MM.1S (cell line): ENCODE measurements around the gene SLC2A1.

Experiments
- DNase-seq: peaks from one replicate; pipeline ENCODE4 v3.0.0-alpha.2; 2015
- H2AFZ ChIP-seq: fragments of 300-600 bp; sonication (generic); 2 replicates; pipeline ENCODE4 v1.6.0; 2016; ENCODE audit warnings: antibody characterized with exemption, low read length
- H3F3A ChIP-seq: fragments of 300-600 bp; sonication (generic); 2 replicates; pipeline ENCODE4 v1.6.1; 2016; ENCODE audit warnings: mild to moderate bottlenecking, antibody characterized with exemption, low read length, moderate library complexity, mixed read lengths; ENCODE audit not compliant: insufficient read depth
- H3K27ac ChIP-seq: fragments of 300-600 bp; sonication (generic); 2 replicates; pipeline ENCODE4 v1.5.1; 2016; ENCODE audit warnings: mild to moderate bottlenecking, low read length
- H3K27me3 ChIP-seq: fragments of 300-600 bp; sonication (generic); replicated peaks from 2 replicates; pipeline ENCODE4 v1.6.0; 2016; ENCODE audit warnings: low read length; ENCODE audit not compliant: insufficient read depth
- H3K36me3 ChIP-seq: fragments of 300-600 bp; sonication (generic); replicated peaks from 2 replicates; pipeline ENCODE4 v1.6.1; 2016; ENCODE audit warnings: mild to moderate bottlenecking, low read length, mixed read lengths; ENCODE audit not compliant: insufficient read depth
- H3K4me1 ChIP-seq: fragments of 300-600 bp; sonication (generic); 2 replicates; pipeline ENCODE4 v1.6.1; 2016; ENCODE audit warnings: low read length, mixed read lengths
- H3K4me2 ChIP-seq: fragments of 300-600 bp; sonication (generic); 2 replicates; pipeline ENCODE4 v1.6.0; 2016; ENCODE audit warnings: low read depth, low read length
- H3K4me3 ChIP-seq: fragments of 300-600 bp; sonication (generic); 2 replicates; pipeline ENCODE4 v1.5.1; 2016; ENCODE audit warnings: low read length, mixed read lengths
- H3K79me2 ChIP-seq: fragments of 300-600 bp; sonication (generic); 2 replicates; pipeline ENCODE4 v1.6.1; 2016; ENCODE audit warnings: mixed run types, low read length, mixed read lengths
- H3K9ac ChIP-seq: fragments of 300-600 bp; sonication (generic); 2 replicates; pipeline ENCODE4 v1.6.1; 2016; ENCODE audit warnings: low read length, mixed read lengths
- H3K9me2 ChIP-seq: fragments of 300-600 bp; sonication (generic); replicated peaks from 2 replicates; pipeline ENCODE4 v1.6.1; 2016; ENCODE audit warnings: mild to moderate bottlenecking, low read length, mixed read lengths; ENCODE audit not compliant: insufficient read depth
- H3K9me3 ChIP-seq: fragments of 300-600 bp; sonication (generic); replicated peaks from 2 replicates; pipeline ENCODE4 v1.6.1; 2016; ENCODE audit warnings: mild to moderate bottlenecking, low read length, mixed read lengths; ENCODE audit not compliant: insufficient read depth
- H4K20me1 ChIP-seq: fragments of 300-600 bp; sonication (generic); 2 replicates; pipeline ENCODE4 v1.6.1; 2016; ENCODE audit warnings: mild to moderate bottlenecking, low read length, moderate library complexity, mixed read lengths; ENCODE audit not compliant: insufficient read depth
- CTCF ChIP-seq: fragments of 300-600 bp; sonication (generic); IDR thresholded peaks from 2 replicates; pipeline ENCODE4 v1.5.1; 2016; ENCODE audit warnings: antibody characterized with exemption, low read length, mixed read lengths
- EZH2 ChIP-seq: fragments of 300-600 bp; sonication (generic); optimal IDR thresholded peaks from 2 replicates; pipeline ENCODE3; 2017; ENCODE audit warnings: low read depth, mild to moderate bottlenecking, antibody characterized with exemption, low read length, mixed read lengths
- EZH2phosphoT487 ChIP-seq: fragments of 300-600 bp; sonication (generic); IDR thresholded peaks from 2 replicates; pipeline ENCODE4 v1.6.1; 2018; ENCODE audit warnings: antibody characterized with exemption, low read length

The SLC2A1 gene

GRCh38 chr1:43000271-43000670, 41.6 kb upstream of the SLC2A1 start:
- H3K4me2 ChIP-seq = no peak overlapping the region
- H3K9me3 ChIP-seq = no peaks in the 10 kb centered on the region
- no peak overlapping the region for H3K27ac ChIP-seq
- TF ChIP-seq EZH2phosphoT487 (no peak), EZH2 (no peak), CTCF (no peak)
- H3K27me3 ChIP-seq = no peaks in the 10 kb centered on the region
- no peaks in the 10 kb centered on the region for H3K9me2 ChIP-seq
- no peaks in the 10 kb centered on the region for H3F3A ChIP-seq
- no peak overlapping the region for H3K9ac ChIP-seq
- no peak overlapping the region for H3K4me3 ChIP-seq
- peaks cover 8% of the 10 kb centered on the region; the same call in 1 of the 2 replicates for H3K4me1 ChIP-seq
- H3K79me2 ChIP-seq = no peaks in the 10 kb centered on the region
- DNase-seq = no peak
- H4K20me1 ChIP-seq = no peaks in the 10 kb centered on the region
- H3K36me3 ChIP-seq = no peaks in the 10 kb centered on the region
- H2AFZ ChIP-seq = no peak overlapping the region

GRCh38 chr1:42999308-42999707, 40.6 kb upstream of the SLC2A1 start:
- Histone ChIP-seq H3K27ac (no peak overlapping the region), H3K9me2 (no peaks in the 10 kb centered on the region), H3K4me3 (no peak overlapping the region), H3K27me3 (no peaks in the 10 kb centered on the region), H3F3A (no peaks in the 10 kb centered on the region), H3K9ac (no peak overlapping the region), H3K79me2 (no peaks in the 10 kb centered on the region), H3K9me3 (no peaks in the 10 kb centered on the region), H3K4me1 (peaks cover 8% of the 10 kb centered on the region; the same call in 1 of the 2 replicates), H3K4me2 (no peak overlapping the region), H3K36me3 (no peaks in the 10 kb centered on the region), H2AFZ (no peak overlapping the region), H4K20me1 (no peaks in the 10 kb centered on the region)
- TF ChIP-seq EZH2 = no peak
- no peak for TF ChIP-seq CTCF
- TF ChIP-seq EZH2phosphoT487 = no peak
- DNase-seq = no peak

- Histone ChIP-seq H4K20me1 (no peaks in the 10 kb centered on the region), H2AFZ (no peak overlapping the region), H3K4me1 (peaks cover 8% of the 10 kb centered on the region; the same call in 1 of the 2 replicates), H3K9me2 (no peaks in the 10 kb centered on the region), H3K27ac (no peak overlapping the region), H3K4me3 (no peak overlapping the region), H3K36me3 (no peaks in the 10 kb centered on the region), H3K9ac (no peak overlapping the region), H3K9me3 (no peaks in the 10 kb centered on the region), H3F3A (no peaks in the 10 kb centered on the region), H3K27me3 (no peaks in the 10 kb centered on the region), H3K4me2 (no peak overlapping the region), H3K79me2 (no peaks in the 10 kb centered on the region)
- DNase-seq = no peak
- TF ChIP-seq CTCF = no peak
- no peak for TF ChIP-seq EZH2
- no peak for TF ChIP-seq EZH2phosphoT487
Observed at GRCh38 chr1:42998386-42998785, 39.7 kb upstream of the SLC2A1 start.
